Brain microvascular endothelial cell (primary cell): ENCODE results near the gene IL25.

Experiments
- DNase-seq: peaks from one replicate; pipeline ENCODE4 v3.0.0-alpha.2; 2020
- H3K27ac ChIP-seq: fragments of 250-450 bp; sonication (Bioruptor Pico); 2 replicates; pipeline ENCODE4 v1.5.1; 2020; ENCODE audit warnings: mild to moderate bottlenecking, moderate library complexity
- H3K27me3 ChIP-seq: fragments of 250-450 bp; sonication (Bioruptor Pico); replicated peaks from 2 replicates; pipeline ENCODE4 v1.5.1; 2020; ENCODE audit warnings: mild to moderate bottlenecking
- H3K36me3 ChIP-seq: fragments of 250-450 bp; sonication (Bioruptor Pico); replicated peaks from 2 replicates; pipeline ENCODE4 v1.5.1; 2020; ENCODE audit warnings: mild to moderate bottlenecking
- H3K4me3 ChIP-seq: 2 replicates; pipeline ENCODE4 v1.5.1; 2011; ENCODE audit warnings: low read depth, mild to moderate bottlenecking, control low read depth, low read length, moderate library complexity
- in situ Hi-C: cut with HindIII; loops from 2 replicates; pipeline ENCODE4 v1.10.0; 2017; ENCODE audit warnings: low sequenced_read_pairs, low pct_ligation_motif_present
- TF ChIP-seq, protein P1 (sequence below): IDR thresholded peaks from 2 replicates; pipeline ENCODE4 v1.5.1; 2011; ENCODE audit warnings: low read depth, mild to moderate bottlenecking, moderate library complexity, low read length, control low read depth, inconsistent platforms; ENCODE audit errors: missing control alignments

The IL25 gene

DNA sequence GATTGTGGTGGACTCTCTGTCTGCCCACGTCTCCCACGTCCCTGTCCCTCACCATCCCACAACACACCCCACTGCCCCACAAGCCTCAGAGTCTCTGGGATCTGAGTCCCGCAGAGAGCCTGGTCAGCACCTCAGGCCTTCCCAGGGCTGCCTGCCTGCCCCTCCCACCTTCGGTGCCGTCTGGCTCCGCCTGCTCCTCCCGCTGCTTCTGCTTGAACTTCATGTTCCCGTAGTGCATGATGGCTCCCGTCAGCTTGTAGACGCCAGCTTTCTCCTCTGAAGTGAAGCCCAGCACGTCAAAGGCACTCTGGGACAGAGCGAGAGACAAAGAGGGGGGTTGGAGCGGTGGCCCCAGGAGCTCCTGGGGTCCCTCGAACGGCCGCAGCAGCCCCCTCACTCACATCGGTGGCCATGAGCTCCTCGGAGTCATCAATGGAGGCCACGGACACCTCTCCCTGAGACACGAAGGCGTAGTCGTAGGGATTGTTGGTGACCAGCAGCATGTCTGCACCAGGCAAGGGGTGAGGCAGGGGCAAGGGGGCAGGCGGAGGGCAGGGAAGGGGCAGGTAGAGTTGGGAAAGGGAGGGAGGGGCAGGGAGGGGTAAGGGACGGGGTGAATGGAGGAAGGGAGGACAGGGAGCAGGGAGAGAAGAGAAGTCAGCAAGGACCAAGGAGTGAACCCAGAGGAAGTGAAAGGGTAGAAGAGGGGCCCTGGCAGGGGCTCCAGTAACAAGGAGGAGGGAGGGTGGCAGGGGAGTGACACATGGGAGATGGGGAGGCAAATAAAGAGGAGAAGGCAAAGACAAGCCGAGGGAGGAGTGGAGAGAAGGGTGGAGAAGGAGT, 29.9 kb downstream of the IL25 start:
- Histone ChIP-seq H3K27me3 (no peaks in the 10 kb centered on the region), H3K27ac (no peak overlapping the region), H3K4me3 (no peak overlapping the region), H3K36me3 (no peaks in the 10 kb centered on the region)
- in situ Hi-C loops, result no loop called here
- no peak for DNase-seq
- TF ChIP-seq, protein P1, sequence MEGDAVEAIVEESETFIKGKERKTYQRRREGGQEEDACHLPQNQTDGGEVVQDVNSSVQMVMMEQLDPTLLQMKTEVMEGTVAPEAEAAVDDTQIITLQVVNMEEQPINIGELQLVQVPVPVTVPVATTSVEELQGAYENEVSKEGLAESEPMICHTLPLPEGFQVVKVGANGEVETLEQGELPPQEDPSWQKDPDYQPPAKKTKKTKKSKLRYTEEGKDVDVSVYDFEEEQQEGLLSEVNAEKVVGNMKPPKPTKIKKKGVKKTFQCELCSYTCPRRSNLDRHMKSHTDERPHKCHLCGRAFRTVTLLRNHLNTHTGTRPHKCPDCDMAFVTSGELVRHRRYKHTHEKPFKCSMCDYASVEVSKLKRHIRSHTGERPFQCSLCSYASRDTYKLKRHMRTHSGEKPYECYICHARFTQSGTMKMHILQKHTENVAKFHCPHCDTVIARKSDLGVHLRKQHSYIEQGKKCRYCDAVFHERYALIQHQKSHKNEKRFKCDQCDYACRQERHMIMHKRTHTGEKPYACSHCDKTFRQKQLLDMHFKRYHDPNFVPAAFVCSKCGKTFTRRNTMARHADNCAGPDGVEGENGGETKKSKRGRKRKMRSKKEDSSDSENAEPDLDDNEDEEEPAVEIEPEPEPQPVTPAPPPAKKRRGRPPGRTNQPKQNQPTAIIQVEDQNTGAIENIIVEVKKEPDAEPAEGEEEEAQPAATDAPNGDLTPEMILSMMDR, result no peak

DNA sequence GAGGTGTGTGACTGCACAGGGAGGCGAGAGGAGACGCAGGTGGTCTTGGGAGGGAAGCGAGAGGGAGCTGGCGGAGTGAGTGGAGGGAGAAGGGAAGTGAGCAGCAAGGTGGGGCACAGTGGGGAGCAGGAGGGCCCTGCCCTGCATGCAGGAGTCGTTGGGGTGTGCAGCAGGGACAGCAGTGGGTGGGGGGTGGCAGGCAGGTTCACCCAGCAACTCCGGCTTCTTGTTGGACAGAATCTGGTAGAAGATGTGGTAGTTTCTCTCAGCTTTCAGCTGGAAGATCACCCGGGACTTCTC, 30.5 kb downstream of the IL25 start:
- no peaks in the 10 kb centered on the region for H3K27me3 ChIP-seq
- H3K36me3 ChIP-seq, result no peaks in the 10 kb centered on the region
- H3K4me3 ChIP-seq, result no peak overlapping the region
- TF ChIP-seq, protein P1, result no peak
- no peak overlapping the region for H3K27ac ChIP-seq
- in situ Hi-C loops, result no loop called here
- no peak for DNase-seq

DNA sequence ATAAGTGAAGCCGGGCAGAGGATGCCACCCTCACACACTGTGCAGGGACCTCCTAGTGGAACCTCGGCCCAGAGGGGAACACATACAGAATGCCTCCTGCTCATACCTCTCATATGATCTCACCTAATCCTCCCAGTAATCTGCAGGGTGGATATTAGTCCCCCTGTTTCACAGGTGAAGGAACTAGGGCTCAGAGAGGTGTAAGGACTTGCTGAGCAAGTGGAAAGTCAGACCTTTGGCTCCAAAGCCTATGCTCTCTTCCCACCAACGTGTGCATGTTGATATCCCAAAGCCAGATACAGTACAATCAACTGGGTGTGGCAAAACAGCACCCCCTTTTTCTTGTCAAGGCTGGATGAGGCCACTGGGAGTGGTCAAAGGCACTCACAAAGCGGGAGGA, 31.3 kb downstream of the IL25 start:
- Histone ChIP-seq H3K27me3 (no peaks in the 10 kb centered on the region), H3K4me3 (no peak overlapping the region), H3K27ac (no peak overlapping the region), H3K36me3 (no peaks in the 10 kb centered on the region)
- DNase-seq, result no peak
- TF ChIP-seq, protein P1, result no peak
- in situ Hi-C loops, result no loop called here

DNA sequence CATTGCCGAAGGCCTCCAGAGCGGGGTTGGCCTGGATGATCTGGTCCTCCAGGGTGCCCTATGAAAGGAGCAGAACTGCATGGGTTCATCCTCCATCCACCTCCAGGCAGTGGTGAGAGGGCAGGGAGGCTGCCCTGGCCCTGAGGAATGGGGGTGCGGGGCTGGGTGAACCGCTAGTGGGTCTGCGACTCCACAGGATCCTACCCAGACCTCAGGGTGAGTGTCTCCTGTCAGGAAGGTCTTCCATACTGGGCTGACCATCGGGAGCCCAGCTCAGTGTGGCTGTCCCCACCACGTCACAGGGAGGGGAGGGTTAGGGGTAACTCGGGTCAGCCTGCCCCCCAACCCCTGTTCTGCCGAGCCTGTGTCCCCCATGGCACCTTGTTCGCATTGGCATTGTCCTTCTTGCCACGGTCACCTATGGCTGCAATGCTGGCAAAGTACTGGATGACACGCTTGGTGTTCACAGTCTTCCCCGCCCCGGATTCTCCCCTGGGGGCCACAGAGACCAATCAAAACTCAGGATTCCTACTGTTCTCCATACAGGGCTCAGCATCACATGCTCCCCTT, 31.8 kb downstream of the IL25 start:
- no peak overlapping the region for H3K27ac ChIP-seq
- no peak for DNase-seq
- in situ Hi-C loops, result no loop called here
- H3K36me3 ChIP-seq, result no peaks in the 10 kb centered on the region
- TF ChIP-seq, protein P1, result no peak
- H3K4me3 ChIP-seq, result no peak overlapping the region
- no peaks in the 10 kb centered on the region for H3K27me3 ChIP-seq

DNA sequence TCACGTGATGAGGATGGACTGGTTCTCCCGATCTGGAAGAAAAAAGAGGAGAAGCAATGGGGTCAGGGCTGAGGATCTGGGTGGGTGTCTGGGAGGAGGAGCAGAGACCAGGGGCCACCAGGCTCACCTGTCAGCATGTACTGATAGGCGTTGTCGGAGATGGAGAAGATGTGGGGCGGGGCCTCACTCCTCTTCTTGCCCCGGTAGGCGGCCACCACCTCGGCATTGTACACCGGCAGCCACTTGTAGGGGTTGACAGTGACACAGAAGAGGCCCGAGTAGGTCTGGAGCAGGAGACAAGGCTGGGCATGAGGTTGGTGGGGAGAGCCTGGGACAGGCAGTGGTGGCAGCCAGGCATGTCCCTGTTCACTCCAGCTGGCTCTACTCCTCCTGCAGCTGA, 32.5 kb downstream of the IL25 start:
- no peaks in the 10 kb centered on the region for H3K27me3 ChIP-seq
- no peak overlapping the region for H3K4me3 ChIP-seq
- no peaks in the 10 kb centered on the region for H3K36me3 ChIP-seq
- in situ Hi-C loops, result no loop called here
- no peak overlapping the region for H3K27ac ChIP-seq
- DNase-seq, result no peak
- TF ChIP-seq, protein P1, result no peak
